ENCODE results near the gene C16orf86.

Gene C16orf86

DNA sequence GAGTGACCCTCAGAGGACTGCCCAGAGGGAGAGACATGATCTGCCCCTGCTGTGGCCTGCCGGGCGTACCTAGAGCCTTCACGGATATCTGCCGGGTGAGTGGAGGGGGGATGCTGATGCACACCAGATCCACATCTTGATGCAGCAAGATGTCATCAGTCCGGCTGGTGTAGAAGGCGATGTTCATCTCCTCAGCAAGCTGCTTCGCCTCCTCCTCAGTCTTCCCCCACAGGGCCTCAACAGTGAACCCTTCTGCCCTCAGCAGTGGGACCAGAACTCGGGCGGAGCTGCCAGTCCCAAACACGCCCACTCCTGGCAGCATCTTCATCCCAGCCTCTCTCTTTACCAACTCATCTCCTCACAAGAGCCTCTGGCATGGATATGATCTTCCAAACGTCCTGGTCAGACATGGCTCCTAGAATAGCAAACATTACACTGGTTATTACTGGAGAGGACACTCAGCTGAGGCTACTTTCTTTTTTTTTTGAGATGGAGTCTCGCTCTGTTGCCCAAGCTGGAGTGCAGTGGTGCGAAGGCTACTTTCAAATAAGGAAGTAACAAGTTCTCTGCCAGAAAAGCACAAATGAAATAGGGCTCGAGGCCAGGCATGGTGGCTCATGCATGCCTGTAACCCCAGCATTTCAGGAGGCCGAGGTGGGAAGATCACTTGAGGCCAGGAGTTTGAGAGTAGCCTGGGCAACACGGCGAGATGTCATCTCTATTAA, 18.9 kb downstream of the C16orf86 start:
- in situ Hi-C loops (cut with HindIII; ENCODE audit: low sequenced_read_pairs): loop anchor here (25.0 kb wide), 1 partner anchor 98 kb away; no protein-coding TSS in a partner anchor

DNA sequence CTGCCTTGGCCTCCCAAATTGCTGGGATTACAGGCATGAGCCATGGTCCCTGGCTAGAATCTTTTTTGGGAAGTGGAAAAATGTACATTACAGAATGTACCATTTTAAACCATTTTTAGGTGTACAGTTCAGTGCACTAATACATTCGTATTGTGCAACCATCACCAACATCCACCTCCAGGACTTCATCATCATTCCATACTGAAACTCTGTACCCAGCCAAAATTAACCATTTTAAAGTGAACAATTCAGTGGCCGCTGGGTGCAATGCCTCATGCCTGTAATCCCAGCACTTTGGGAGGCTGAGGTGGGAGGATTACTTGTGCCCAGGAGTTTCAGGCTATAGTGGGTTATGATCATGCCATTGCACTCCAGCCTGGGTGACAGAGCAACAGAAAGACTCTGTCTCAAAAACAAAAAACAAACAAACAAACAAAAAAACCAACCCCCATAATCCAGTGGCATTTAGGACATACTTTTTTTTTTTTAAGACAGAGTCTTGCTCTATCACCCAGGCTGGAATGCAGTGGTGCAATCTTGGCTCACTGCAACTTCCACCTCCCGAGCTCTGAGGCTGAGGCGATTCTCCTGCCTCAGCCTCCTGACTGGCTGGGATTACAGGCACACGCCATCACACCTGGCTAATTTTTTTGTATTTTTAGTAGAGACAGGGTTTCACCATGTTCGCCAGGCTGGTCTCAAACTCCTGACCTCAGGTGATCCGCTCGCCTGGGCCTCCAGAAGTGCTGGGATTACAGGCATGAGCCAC, 27.1 kb downstream of the C16orf86 start:
- in situ Hi-C loops (cut with HindIII; ENCODE audit: low sequenced_read_pairs): loop anchor here (25.0 kb wide), 1 partner anchor 106 kb away; no protein-coding TSS in a partner anchor

DNA sequence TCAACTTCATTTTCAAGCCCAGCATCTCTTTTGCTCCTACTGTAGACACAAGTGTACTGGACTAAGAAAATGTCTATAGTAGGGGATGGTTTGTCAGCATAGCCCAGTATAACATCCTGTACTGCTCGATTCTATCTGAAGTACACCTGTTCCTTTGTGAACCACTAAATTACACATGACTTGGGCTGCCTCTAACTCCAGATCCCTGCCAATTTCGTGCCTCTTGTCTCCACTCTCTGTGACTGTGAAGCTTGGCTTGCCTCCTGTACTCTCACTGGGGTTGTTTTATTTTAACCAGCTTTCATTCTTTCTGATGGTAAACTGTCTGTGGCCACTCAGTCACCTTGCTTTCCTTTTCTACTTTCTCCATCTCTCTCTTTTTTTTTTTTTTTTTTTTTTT, 28.0 kb downstream of the C16orf86 start:
- in situ Hi-C loops (cut with HindIII; ENCODE audit: low sequenced_read_pairs): loop anchor here (25.0 kb wide), 1 partner anchor 107 kb away; no protein-coding TSS in a partner anchor

DNA sequence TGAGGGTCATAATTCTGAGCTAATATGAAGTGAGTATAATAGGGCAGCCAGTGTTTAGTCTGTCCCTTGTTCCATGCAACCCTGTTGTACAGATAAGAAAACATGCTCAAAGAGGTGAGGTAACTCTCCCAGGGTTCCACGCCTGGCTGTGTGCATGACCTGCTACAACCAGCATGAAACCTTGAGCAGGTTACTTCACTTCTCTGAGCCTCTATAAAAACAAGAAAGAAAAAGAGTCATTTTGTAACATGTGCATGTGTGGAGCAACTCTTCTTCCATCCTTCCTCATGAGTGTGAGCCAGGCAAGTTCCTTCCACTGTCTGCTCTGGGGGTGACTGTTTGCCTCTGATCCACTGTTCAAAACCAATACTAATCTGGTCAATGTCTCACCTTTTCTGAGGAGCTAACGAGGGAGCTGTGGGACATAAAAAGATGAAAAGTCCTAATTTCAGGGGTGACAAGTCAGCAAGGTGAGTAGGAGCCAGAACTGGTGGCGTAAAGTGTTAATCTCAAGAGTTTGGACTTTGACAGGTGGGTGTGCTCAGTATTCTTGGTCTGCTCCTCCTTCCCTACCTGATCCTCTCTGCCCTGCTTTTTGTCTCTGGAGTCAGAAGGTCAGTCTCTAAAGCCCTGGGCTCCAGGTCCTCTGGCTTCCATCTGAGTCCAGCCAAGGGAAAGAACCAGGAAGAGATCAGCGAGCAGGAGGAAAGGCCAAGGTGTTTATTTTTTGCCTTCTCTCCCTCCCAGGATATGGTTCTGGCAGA, 31.0 kb downstream of the C16orf86 start:
- in situ Hi-C loops (cut with HindIII; ENCODE audit: low sequenced_read_pairs): loop anchor here (25.0 kb wide), 1 partner anchor 110 kb away; no protein-coding TSS in a partner anchor

DNA sequence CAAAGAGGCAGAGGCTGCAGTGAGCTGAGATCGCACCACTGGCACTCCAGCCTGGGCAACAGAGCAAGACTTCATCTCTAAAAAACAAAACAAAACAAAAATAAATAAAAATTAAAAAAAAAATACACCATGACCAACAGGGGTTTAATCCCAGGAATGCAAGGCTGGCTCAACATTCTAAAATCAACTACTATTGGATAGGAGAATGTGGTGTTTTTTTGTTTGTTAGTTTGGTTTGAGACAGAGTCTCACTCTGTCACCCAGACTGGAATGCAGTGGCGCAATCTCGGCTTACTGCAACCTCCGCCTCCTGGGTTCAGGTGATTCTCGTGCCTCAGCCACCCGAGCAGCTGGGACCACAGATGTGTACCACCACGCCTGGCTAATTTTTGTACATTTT, 32.7 kb downstream of the C16orf86 start:
- in situ Hi-C loops (cut with HindIII; ENCODE audit: low sequenced_read_pairs): loop anchor here (25.0 kb wide), 1 partner anchor 112 kb away; no protein-coding TSS in a partner anchor

- in situ Hi-C loops (cut with HindIII; ENCODE audit: low sequenced_read_pairs): no loop called here
Observed at GRCh38 chr16:67701420-67701819, 34.8 kb downstream of the C16orf86 start.

- in situ Hi-C loops (cut with HindIII; ENCODE audit: low sequenced_read_pairs): no loop called here
Observed at GRCh38 chr16:67702130-67702529, 35.5 kb downstream of the C16orf86 start.

- in situ Hi-C loops (cut with HindIII; ENCODE audit: low sequenced_read_pairs): no loop called here
Observed at GRCh38 chr16:67703626-67704025, 37.0 kb downstream of the C16orf86 start.

GRCh38 chr16:67704110-67704509, 37.5 kb downstream of the C16orf86 start:
- in situ Hi-C loops (cut with HindIII; ENCODE audit: low sequenced_read_pairs): no loop called here

GRCh38 chr16:67707210-67707609, 40.6 kb downstream of the C16orf86 start:
- in situ Hi-C loops (cut with HindIII; ENCODE audit: low sequenced_read_pairs): no loop called here

DNA sequence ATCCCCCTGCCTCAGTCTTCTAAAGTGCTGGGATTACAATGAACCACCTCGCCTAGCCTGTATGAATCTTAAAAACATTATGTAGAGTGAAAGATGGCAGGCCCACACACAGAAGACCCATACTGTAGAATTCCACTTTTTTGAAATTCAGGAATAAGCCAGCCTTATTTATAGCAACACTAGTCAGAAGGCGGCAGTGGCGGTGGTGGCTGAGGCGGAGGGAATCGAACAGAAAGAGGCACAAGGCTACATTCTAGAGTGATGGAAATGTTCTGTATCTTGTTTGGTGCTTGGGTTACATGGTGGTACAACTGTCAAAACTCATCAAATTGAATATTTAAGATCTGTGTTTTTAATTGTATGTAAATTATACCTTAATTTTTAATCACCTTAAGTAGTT, 41.2 kb downstream of the C16orf86 start:
- in situ Hi-C loops (cut with HindIII; ENCODE audit: low sequenced_read_pairs): no loop called here

- in situ Hi-C loops (cut with HindIII; ENCODE audit: low sequenced_read_pairs): no loop called here
Observed at GRCh38 chr16:67708368-67708771, 41.8 kb downstream of the C16orf86 start.

DNA sequence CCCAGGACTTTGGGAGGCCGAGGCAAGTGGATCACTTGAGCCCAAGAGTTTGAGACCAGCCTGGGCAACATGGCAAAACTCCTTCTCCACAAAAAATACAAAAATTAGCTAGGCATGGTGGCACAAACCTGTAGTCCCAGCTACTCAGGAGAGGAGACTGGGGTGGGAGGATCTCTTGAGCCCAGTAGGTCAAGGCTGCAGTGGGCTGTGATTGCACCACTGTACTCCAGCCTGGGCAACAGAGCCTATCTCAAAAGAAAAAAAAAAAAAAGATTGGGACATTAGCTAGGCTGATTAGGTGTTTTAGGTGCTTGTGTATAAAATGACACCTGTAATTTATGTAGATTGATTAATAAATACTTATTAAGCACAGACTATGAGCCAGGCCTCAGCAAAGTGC, 42.4 kb downstream of the C16orf86 start:
- in situ Hi-C loops (cut with HindIII; ENCODE audit: low sequenced_read_pairs): no loop called here

DNA sequence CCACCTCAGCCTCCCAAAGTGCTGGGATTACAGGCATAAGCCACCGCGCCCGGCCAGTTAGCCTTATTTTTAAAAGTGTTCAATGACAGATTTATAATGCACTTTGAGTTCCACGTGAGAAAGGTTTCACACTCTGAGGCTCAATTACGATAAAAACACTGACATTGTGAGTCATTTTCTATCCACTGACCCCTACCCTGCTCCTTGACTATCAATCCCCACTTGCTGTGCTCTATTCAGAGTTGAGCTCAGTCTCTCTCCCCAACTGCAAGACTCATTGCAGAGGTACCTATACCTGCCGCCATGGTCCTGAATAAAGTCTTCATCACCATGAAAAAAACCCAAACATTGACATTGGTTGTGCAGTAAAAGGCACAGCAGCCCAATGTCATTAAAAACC, 44.0 kb downstream of the C16orf86 start:
- in situ Hi-C loops (cut with HindIII; ENCODE audit: low sequenced_read_pairs): no loop called here

DNA sequence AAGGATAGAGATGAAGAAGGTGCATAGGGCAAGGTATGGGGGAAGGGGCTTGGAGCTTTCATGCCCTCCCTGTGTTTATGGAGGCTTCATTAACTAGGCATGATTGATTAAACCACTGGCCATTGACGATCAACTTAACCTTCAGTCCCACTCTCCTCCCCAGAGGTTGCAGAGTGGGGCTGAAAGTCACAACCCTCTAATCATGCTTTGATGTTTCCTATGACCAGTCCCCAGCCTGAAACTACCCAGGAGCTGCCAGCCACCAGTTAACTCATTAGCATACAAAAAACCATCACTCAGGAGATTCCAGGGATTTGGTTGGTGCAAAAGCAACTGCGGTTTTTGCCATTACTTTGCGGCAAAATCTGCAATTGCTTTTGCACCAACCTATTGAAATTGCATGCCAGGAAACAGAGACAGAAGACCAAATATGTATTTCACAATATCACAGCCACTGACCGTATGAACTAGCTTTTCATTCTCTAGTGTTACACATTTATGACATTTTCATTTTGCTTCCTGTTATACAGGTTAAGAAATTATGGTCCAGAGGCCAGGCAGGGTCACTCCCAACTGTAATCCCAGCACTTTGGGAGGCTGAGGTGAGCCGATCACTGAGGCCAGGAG, 47.1 kb downstream of the C16orf86 start:
- in situ Hi-C loops (cut with HindIII; ENCODE audit: low sequenced_read_pairs): no loop called here

- in situ Hi-C loops (cut with HindIII; ENCODE audit: low sequenced_read_pairs): no loop called here
Observed at GRCh38 chr16:67714522-67714921, 47.9 kb downstream of the C16orf86 start.

GRCh38 chr16:67716097-67716496, 49.5 kb downstream of the C16orf86 start:
- in situ Hi-C loops (cut with HindIII; ENCODE audit: low sequenced_read_pairs): loop anchor here (5.0 kb wide), 1 partner anchor 106 kb away; no protein-coding TSS in a partner anchor
